GM12878 (cell line): ENCODE measurements around the gene TACC3.

Experiments used
- BRCA1 ChIP-seq: IDR thresholded peaks from 2 replicates; pipeline ENCODE4 v1.6.1; 2011; ENCODE audit warnings: low read depth, low read length, improper control_type of control experiment
- CEBPZ ChIP-seq: fragments of 150-350 bp; IDR thresholded peaks from 2 replicates; pipeline ENCODE4 v1.6.1; 2016; ENCODE audit warnings: low read depth, low read length
- CTCF ChIP-seq, 3 experiments: IDR thresholded peaks in 2 of 3; conservative IDR thresholded peaks in 1 of 3; 2 replicates each; pipeline ENCODE4 v1.5.1; 2011; ENCODE audit warnings: low read depth in 3 of 3, low read length in 3 of 3, mild to moderate bottlenecking in 3 of 3, control low read depth in 2 of 3, moderate library complexity in 2 of 3, inconsistent platforms in 1 of 3, mixed read lengths in 1 of 3; ENCODE audit not compliant: control insufficient read depth in 2 of 3, insufficient read depth in 1 of 3; ENCODE audit errors: extremely low read depth in 1 of 3
- ELK1 ChIP-seq: IDR thresholded peaks from 2 replicates; pipeline ENCODE4 v1.6.1; 2012; ENCODE audit warnings: low read depth, low read length, improper control_type of control experiment
- ESRRA ChIP-seq: IDR thresholded peaks from 2 replicates; pipeline ENCODE4 v1.6.1; 2012; ENCODE audit warnings: mild to moderate bottlenecking, low read length, improper control_type of control experiment
- FOS ChIP-seq: IDR thresholded peaks from 3 replicates; pipeline ENCODE4 v1.6.1; 2011; ENCODE audit warnings: borderline replicate concordance; ENCODE audit not compliant: insufficient read length; ENCODE audit errors: extremely low read depth
- MYC ChIP-seq: IDR thresholded peaks from 2 replicates; pipeline ENCODE4 v1.6.1; 2011; ENCODE audit warnings: mild to moderate bottlenecking, low read length, moderate library complexity, inconsistent platforms; ENCODE audit not compliant: insufficient read depth, insufficient replicate concordance, insufficient read length, severe bottlenecking
- POLR2AphosphoS5 ChIP-seq: IDR thresholded peaks from 2 replicates; pipeline ENCODE4 v1.6.1; 2011; ENCODE audit warnings: mild to moderate bottlenecking, low read length, inconsistent platforms
- REST ChIP-seq: IDR thresholded peaks from 2 replicates; pipeline ENCODE4 v1.6.1; 2012; ENCODE audit warnings: mild to moderate bottlenecking, low read depth, low read length
- SIN3A ChIP-seq: IDR thresholded peaks from 2 replicates; pipeline ENCODE4 v1.6.1; 2012; ENCODE audit warnings: low read depth, low read length, improper control_type of control experiment
- TARDBP ChIP-seq: IDR thresholded peaks from 2 replicates; pipeline ENCODE4 v1.6.1; 2016; ENCODE audit warnings: borderline replicate concordance

- TF ChIP-seq CTCF (IDR thresholded peaks at IDR 0.05 in 2 of 3, conservative IDR thresholded peaks at IDR 0.05 in 1 of 3; ENCODE audit: control insufficient read depth in 2 of 3, extremely low read depth in 1 of 3, insufficient read depth in 1 of 3, low read depth in 3 of 3, low read length in 3 of 3) (no peak), ELK1 (no peak), REST (no peak), FOS (no peak), BRCA1 (no peak), MYC (no peak), TARDBP (no peak), CEBPZ (no peak), ESRRA (no peak), POLR2AphosphoS5 (0 out of 2 replicates have a peak, but pooled peaks have one; percentile 59), SIN3A (no peak)
These were observed 29.5 kb upstream of the TACC3 start for GRCh38 chr4:1691737-1692373.
